Measurements from ENCODE around the gene B3GNT3.
"Not testable (repeated sequence)": the region's sequence is repeated elsewhere in the genome, so short reads cannot be mapped to it uniquely, and the experiment has no call there.

Gene B3GNT3

DNA sequence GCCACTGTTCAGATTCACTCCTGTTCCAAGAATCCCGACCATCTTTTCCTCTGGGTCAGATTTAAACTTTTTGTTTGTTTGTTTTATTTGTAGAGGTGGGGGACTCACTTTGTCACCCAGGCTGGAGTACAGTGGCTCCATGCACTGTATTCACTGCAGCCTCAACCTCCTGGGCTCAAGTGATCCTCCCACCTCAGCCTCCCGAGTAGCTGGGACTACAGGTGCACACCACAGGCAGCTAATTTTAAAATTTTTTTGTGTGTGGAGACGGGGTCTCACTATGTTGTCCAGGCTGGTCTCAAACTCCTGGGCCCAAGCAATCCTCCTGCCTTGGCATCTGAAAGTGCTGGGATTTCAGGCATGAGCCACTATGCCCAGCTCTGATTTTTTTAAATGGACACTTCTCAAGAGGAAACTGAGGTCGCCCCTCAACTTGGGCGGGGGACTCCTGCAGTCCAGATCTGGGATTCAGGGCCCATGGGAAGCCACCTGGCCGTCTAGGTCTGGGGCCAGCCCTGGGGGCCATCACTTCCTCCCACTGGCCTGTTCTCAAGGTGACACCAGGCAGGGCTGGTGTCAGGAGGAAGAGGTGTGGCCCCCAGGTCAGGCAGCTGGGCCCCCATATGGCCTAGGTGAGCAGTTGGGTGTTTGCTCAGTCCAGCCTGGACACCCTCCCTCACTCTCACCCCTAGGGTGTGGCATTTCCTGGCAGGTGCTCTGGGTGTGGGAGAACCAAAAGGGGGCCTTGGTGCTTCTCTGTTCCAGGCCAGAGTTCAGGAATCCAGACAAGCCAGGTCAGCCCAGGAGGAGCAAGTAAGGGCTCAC is 1.3 kb downstream of the B3GNT3 start:
- H3K4me3 ChIP-seq (ENCODE audit: low read depth, low read length), result no peak overlapping the region

DNA sequence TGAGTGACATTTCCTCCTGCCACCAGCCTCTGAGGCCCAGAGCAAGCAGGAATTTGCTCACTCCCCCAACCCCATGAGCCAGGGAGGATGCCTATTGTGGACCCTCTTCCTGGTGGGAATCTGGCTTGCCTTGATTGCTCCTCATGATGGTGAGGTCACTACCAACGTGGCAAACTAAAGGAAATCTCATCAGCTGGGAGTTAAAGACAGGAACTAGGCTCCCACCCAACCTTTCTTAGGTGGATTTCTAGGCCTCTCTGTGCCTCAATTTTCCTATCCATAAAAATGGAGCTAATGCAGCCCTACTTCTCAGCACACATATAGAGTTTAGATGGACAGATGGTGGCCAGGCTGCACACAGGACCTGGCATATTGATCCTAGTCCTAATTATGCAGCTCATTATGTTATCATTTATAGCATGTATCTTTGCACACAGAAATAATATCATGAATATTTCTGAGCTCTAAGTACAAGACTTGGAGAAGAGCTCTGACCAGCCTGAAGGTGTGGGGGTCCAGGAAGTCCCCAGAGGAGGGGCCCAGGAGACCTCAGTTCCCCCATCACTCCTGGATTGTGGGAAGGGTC is 2.0 kb downstream of the B3GNT3 start:
- no peak overlapping the region for H3K4me3 ChIP-seq (ENCODE audit: low read depth, low read length)

GRCh38 chr19:17797424-17798201 is 2.7 kb downstream of the B3GNT3 start:
- H3K4me3 ChIP-seq (ENCODE audit: low read depth, low read length), result no peak overlapping the region

GRCh38 chr19:17798599-17798998 is 3.7 kb downstream of the B3GNT3 start:
- H3K4me3 ChIP-seq (ENCODE audit: low read depth, low read length), result not testable (repeated sequence)

DNA sequence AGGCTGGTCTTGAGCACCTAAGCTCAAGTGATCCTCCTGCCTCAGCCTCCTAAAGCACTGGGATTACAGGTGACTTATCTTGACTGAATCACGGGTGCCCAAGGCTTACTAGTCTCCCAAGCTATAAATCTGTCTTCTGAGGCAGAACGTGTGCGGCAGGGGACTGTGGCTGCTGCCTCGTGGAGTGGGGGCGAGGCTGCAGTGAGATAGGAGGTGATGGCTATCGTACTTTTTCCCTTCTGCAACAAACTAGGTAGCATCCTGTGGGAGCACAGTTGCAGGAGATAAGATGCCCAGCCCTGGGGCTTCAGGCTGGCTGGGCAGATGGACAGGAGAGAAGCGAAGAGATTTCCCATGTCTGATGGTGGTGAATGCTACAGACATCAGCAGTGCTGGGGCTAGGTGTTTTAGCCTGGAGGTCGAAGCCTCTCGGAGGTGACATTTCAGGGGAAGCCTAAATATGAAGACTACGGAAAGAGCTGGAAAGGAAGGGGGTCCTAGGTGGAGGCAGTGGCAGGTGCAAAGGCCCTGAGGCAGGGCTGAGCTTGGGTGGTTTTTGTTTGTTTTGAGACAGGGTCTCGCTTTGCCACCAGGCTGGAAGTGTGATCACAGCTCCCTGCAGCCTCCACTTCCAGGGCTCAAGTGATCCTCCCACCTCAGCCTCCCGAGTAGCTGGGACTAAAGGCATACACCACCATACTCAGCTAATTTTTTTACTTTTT is 7.4 kb downstream of the B3GNT3 start:
- H3K4me3 ChIP-seq (ENCODE audit: low read depth, low read length), result no peak overlapping the region

DNA sequence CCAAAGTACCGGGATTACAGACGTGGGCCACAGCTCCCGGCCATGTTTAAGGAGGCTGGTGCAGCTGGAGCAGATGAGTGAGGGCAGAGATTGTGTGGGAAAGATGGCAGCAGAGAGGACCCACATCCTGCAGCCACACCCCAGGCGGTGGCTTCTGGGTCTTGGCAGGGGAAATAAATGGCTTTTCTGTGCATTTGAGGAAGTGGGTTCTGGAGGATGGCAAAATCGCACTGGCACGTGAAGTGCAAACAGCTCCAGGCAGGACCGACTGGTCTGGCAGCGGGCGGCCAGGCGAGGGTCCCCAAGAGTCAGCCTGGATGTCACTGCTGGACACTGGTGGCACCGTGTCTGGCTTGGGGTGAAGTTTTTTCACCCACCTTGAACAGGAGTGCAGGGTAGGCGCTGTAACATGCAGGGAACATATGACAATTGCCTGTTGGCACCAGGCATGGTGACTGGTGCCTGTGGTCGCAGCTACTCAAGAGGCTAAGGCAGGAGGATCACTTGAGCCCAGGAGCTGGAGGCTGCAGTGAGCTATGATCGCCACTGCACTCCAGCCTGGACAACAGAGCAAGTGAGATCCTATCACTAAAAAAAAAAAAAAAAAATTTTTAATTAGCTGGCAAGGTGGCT is 8.4 kb downstream of the B3GNT3 start:
- no peak overlapping the region for H3K4me3 ChIP-seq (ENCODE audit: low read depth, low read length)

DNA sequence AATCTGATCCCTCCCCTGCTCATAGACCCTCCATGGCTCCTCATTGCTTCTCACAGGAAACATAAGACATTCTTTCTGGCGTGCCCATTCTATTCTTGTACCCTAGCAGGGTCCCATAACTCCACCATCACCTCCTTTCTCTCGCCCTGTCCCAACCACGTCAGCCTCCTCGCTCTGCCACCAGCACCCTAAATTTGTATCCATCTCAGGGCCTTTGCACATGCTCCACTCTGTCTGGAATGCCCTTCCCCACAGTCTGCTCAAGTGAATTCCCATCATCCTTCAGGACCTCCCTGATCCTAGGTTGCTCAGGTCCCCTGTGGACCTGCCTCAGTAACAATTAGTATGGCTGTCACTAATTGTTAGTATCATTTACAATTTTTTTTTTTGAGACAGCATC is 10.5 kb downstream of the B3GNT3 start:
- H3K4me3 ChIP-seq (ENCODE audit: low read depth, low read length), result no peak overlapping the region

DNA sequence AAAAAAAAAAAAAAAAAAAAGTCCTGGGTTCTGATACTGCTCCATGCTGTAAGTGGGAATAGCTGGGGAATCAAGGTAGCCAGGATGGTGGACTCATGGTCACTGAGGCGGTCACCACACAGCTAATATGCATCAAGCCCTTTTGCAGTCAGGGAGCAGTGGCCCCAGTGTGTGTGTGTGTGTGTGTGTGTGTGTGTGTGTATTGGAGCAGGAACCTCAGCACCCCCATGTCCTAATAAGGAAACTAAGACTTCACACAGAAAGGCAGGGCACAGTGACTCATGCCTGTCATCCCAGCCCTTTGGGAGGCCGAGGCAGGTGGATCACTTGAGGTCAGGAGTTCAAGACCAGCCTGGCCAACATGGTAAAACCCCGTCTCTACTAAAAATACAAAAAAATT is 12.0 kb downstream of the B3GNT3 start:
- H3K4me3 ChIP-seq (ENCODE audit: low read depth, low read length), result no peak overlapping the region

DNA sequence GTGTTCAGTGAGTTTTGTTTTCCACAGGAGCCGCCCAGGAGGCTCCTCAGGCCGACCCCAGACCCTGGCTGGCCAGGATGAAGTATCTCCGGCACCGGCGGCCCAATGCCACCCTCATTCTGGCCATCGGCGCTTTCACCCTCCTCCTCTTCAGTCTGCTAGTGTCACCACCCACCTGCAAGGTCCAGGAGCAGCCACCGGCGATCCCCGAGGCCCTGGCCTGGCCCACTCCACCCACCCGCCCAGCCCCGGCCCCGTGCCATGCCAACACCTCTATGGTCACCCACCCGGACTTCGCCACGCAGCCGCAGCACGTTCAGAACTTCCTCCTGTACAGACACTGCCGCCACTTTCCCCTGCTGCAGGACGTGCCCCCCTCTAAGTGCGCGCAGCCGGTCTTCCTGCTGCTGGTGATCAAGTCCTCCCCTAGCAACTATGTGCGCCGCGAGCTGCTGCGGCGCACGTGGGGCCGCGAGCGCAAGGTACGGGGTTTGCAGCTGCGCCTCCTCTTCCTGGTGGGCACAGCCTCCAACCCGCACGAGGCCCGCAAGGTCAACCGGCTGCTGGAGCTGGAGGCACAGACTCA is 12.9 kb downstream of the B3GNT3 start:
- H3K4me3 ChIP-seq (ENCODE audit: low read depth, low read length), result no peak overlapping the region

GRCh38 chr19:17811103-17811502 is 16.2 kb downstream of the B3GNT3 start:
- H3K4me3 ChIP-seq (ENCODE audit: low read depth, low read length), result no peak overlapping the region

GRCh38 chr19:17811681-17812080 is 16.7 kb downstream of the B3GNT3 start:
- no peak overlapping the region for H3K4me3 ChIP-seq (ENCODE audit: low read depth, low read length)

- H3K4me3 ChIP-seq (ENCODE audit: low read depth, low read length), result no peak overlapping the region
Measured at GRCh38 chr19:17812099-17812498, 17.2 kb downstream of the B3GNT3 start.

DNA sequence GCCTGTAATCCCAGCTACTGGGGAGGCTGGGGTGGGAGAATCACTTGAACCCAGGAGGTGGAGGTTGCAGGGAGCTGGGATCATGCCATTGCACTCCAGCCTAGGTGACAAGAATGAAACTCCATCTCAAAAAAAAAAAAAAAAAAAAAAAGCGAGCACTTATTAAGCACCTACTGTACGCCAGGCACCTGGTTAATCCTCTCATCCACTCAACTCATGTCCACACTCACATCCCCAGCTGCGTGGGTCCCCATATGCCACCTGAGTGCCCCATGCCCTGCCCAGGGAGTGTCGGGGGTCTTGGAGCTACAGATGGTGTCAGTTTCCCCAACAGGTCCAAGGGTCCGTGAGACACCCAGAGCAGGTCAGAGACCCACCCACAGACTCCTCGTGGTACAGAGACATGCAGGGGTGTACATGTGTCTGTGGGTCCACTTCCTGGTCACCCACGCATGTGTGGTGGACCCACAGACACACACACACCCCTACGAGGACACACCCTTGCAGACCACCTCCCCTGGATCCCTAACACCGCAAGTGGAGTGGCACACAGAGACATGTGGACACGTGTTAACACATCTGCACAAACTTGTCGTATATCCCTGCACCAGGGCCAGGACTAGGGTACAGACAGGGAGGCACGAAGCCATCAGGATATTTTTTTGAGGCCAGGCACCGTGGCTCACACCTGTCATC is 22.9 kb downstream of the B3GNT3 start:
- H3K4me3 ChIP-seq (ENCODE audit: low read depth, low read length), result no peak overlapping the region

- H3K4me3 ChIP-seq (ENCODE audit: low read depth, low read length), result no peak within 1 kb of the TSS
Measured at GRCh38 chr19:17821190-17821589, 26.3 kb downstream of the B3GNT3 start, which contains the start of gene INSL3. Gene INSL3, minus strand, starts transcription at chr19:17821519. Its CDS starts 13 bp downstream, at chr19:17821506.

DNA sequence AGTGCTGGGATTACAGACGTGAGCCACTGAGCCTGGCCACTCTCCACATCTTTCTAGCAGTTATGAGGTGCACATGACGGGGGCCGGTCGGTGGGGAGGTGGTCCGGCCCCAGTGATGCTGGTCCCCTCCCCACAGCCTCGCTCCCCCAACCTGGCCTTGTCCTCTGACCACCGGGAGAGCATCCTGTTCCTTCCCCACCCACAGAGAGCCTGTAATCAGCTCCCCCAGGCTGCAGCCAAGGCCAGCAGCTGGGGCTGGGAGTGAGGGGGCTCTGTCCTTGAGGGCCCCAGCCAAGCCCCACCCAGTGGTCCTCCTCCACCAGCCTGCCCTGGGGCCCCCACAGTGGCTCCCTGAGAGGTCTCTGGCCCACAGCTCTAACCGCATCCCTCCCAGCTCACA is 29.4 kb downstream of the B3GNT3 start:
- no peak overlapping the region for H3K4me3 ChIP-seq (ENCODE audit: low read depth, low read length)

DNA sequence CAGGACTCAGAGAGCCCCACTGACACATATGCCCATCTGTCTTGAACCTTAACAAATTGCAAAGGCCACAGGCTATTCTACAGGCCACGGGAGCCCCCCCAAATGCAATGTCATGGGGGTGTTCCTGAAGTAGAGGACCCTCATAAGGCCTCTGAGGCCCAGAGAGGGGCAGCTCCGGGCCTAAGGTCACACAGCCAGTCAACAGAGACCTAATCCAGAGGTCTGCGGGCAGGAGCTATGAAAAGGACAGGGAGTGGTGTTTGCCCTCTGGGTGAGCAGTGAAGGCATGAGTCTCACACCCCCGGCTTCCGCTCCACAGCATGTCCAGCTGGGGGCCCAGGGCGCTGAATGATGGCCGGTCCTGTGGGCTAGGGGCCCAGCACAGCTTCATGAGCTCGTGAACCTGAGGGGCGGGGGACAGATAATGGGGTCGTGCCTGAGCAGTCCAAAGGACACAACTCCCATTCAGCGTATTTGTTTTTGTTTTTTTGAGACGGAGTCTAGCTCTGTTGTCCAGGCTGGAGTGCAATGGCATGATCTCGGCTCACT is 31.6 kb downstream of the B3GNT3 start:
- H3K4me3 ChIP-seq (ENCODE audit: low read depth, low read length), result no peak overlapping the region

DNA sequence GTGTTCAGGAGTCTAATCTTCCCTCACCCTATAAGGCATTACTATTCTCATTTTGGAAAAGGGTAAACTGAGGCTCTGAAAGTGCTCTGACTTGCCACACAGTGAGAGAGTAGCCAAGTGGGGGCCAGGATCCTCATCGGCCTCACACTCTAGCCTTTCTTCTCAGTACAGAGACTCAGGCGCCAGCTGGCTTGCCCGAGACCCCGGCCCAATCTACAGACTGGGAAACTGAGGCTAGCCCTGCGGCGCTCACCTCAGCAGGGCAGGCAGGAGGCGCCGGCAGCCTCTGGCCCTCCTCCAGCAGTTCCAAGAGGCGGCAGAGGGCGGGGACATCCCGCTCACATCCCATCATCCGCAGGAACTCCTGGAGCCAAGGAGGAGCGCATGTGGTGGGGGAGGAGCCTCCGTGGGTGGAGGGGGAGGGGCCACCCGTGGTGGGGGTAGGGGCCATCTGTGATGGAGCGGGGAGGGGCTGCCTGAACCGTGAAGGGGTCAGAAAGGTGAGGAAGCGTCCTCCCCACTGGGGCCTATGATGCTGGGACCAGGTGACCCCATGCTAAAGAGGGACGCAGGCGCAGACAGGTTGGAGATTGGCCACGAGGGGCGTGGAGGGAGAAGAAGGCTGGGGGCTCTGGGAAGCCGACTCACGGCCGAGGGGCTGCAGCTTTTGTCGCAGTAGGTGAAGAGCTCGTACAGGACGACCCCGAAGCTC is 35.1 kb downstream of the B3GNT3 start:
- H3K4me3 ChIP-seq (ENCODE audit: low read depth, low read length), result peak overlapping the region; percentile 58

GRCh38 chr19:17830567-17831418 is 35.9 kb downstream of the B3GNT3 start:
- H3K4me3 ChIP-seq (ENCODE audit: low read depth, low read length), result peak overlapping the region; percentile 58

Measured in iPS-11a (cell line).